ENCODE results near the gene GYPE.
"Not testable (repeated sequence)": the region's sequence is repeated elsewhere in the genome, so short reads cannot be mapped to it uniquely, and the experiment has no call there.

Gene GYPE

GRCh38 chr4:143905440-143905839 is at the start of gene GYPE:
GYPE (minus strand) TSS chr4:143905559; CDS start chr4:143905507, 52 bp downstream.
- H3K36me3 Mint-ChIP-seq (ENCODE audit: low read depth); H3K27ac Mint-ChIP-seq; intact Hi-C loops (cut with micrococcal nuclease); H3K4me1 Mint-ChIP-seq (ENCODE audit: low read depth); H3K27me3 Mint-ChIP-seq; H3K4me3 Mint-ChIP-seq; H3K9me3 Mint-ChIP-seq: not testable (repeated sequence)

GRCh38 chr4:143951458-143951972 is 46.2 kb upstream of the GYPE start:
- H3K4me3 Mint-ChIP-seq; H3K36me3 Mint-ChIP-seq (ENCODE audit: low read depth); H3K27ac Mint-ChIP-seq; H3K4me1 Mint-ChIP-seq (ENCODE audit: low read depth); H3K27me3 Mint-ChIP-seq; intact Hi-C loops (cut with micrococcal nuclease): not testable (repeated sequence)
- H3K9me3 Mint-ChIP-seq, result peaks cover 24% of the 10 kb centered on the region

GRCh38 chr4:143950967-143951366 is 45.6 kb upstream of the GYPE start:
- H3K4me1 Mint-ChIP-seq (ENCODE audit: low read depth); intact Hi-C loops (cut with micrococcal nuclease); H3K4me3 Mint-ChIP-seq; H3K36me3 Mint-ChIP-seq (ENCODE audit: low read depth); H3K27ac Mint-ChIP-seq; H3K27me3 Mint-ChIP-seq: not testable (repeated sequence)
- peaks cover 24% of the 10 kb centered on the region for H3K9me3 Mint-ChIP-seq

DNA sequence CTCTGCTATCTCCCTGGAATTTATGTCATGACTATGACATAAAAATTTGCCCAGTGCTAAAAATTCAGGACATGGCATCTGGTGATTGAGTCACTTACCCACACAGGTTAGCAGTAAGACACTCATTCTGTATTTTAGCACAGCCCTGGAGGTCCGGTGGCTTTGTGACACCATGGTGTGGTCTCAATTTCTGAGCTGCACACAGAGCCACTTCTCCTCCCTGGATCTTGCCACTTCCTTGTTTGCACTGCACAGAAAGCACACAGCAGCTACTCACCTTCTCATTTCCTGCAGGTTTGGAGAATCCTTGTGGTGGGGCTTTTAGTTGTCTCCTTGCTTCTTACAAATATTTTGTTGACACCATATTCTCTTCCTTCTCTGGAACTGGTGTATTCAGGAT is 44.8 kb upstream of the GYPE start:
- H3K36me3 Mint-ChIP-seq (ENCODE audit: low read depth); H3K27me3 Mint-ChIP-seq; H3K4me3 Mint-ChIP-seq; H3K27ac Mint-ChIP-seq; intact Hi-C loops (cut with micrococcal nuclease); H3K4me1 Mint-ChIP-seq (ENCODE audit: low read depth): not testable (repeated sequence)
- H3K9me3 Mint-ChIP-seq, result peaks cover 24% of the 10 kb centered on the region

DNA sequence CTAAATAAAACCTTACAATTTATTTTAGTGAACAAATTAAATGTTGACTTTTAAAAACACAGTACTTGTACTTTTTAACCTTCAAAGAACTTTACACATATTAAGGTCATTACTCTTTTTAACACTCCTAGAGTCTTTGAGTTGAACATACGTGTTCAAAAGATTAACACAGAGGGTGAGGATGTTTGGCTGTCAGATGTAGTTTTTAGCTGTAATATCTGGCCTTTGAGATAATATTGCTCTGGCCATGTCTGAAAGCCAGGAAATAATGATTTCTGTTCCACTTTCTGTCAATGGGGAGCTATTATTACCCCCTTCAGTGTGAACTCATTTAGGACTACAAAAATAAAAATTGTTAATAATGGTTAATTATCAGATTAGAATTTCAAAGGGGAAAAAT is 42.1 kb upstream of the GYPE start:
- H3K36me3 Mint-ChIP-seq (ENCODE audit: low read depth); intact Hi-C loops (cut with micrococcal nuclease); H3K4me1 Mint-ChIP-seq (ENCODE audit: low read depth); H3K27ac Mint-ChIP-seq; H3K4me3 Mint-ChIP-seq; H3K27me3 Mint-ChIP-seq: not testable (repeated sequence)
- H3K9me3 Mint-ChIP-seq, result peaks cover 14% of the 10 kb centered on the region

DNA sequence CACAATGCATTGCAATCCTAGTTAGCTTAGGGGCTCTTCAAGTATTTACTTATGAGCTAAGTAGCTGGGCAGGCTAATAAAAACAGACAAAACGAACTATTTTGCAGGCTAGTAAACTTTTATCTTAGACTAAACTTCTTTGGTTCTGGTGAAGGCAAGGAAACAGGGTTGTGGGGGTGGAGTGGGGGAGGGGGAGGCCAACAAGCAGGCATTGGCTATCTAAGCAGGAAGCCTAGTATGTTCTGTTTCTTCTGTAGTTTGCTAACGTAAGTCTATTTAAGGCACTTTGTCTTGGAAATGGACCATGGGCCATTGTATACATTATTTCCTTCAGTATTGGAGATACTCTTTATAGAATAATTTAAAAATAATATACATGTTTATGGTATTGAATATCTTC is 35.3 kb upstream of the GYPE start:
- H3K9me3 Mint-ChIP-seq; H3K27ac Mint-ChIP-seq; H3K27me3 Mint-ChIP-seq; intact Hi-C loops (cut with micrococcal nuclease); H3K36me3 Mint-ChIP-seq (ENCODE audit: low read depth); H3K4me3 Mint-ChIP-seq; H3K4me1 Mint-ChIP-seq (ENCODE audit: low read depth): not testable (repeated sequence)

DNA sequence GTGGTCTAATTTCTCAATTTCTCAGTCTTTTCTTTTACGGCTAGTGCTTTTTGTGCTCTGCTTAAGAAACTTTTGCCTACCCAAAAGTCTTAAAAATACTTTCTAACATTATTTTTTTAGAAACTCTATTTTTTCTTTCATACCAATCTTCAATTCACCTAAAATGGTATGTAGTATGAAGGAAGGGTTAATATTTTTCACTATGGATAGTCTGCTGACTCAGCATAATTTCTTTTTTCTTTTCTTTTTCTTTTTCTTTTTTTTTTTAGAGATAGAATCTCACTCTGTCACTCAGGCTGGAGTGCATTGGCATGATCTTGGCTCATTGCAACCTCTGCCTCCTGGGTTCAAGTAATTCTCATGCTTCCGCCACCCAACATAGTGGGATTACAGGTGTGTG is 34.2 kb upstream of the GYPE start:
- H3K27me3 Mint-ChIP-seq, result no peaks in the 10 kb centered on the region
- H3K36me3 Mint-ChIP-seq (ENCODE audit: low read depth), result no peaks in the 10 kb centered on the region
- no peak overlapping the region for H3K27ac Mint-ChIP-seq
- intact Hi-C loops (cut with micrococcal nuclease), result no loop called here
- no peaks in the 10 kb centered on the region for H3K9me3 Mint-ChIP-seq
- no peaks in the 10 kb centered on the region for H3K4me1 Mint-ChIP-seq (ENCODE audit: low read depth)
- H3K4me3 Mint-ChIP-seq, result no peak overlapping the region

DNA sequence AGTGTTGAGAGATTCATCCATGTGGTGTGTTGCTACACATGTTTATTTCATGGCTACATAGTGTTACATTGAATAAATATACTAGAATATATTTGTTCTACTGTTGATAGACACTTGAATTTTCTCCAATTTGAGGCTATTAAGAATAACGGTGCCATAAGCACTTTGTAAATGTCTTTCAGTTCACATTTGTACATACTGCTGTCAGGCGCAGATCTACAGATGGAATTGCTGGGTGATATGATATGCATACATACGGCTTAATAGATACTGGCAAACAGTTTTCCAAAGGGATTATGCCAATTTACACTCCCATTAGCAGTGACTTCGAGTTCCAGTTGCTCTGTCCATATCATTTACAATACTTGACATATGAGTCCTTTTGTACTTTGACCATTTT is 33.5 kb upstream of the GYPE start:
- intact Hi-C loops (cut with micrococcal nuclease); H3K36me3 Mint-ChIP-seq (ENCODE audit: low read depth); H3K27me3 Mint-ChIP-seq: not testable (repeated sequence)

GRCh38 chr4:143921181-143921580 is 15.8 kb upstream of the GYPE start:
- intact Hi-C loops (cut with micrococcal nuclease), result no loop called here
- H3K4me3 Mint-ChIP-seq, result no peak overlapping the region
- no peak overlapping the region for H3K27ac Mint-ChIP-seq
- no peaks in the 10 kb centered on the region for H3K27me3 Mint-ChIP-seq
- no peaks in the 10 kb centered on the region for H3K36me3 Mint-ChIP-seq (ENCODE audit: low read depth)
- H3K4me1 Mint-ChIP-seq (ENCODE audit: low read depth), result peaks cover 15% of the 10 kb centered on the region
- H3K9me3 Mint-ChIP-seq, result no peaks in the 10 kb centered on the region

More for the DNA sequence above, 33.5 kb upstream of the GYPE start:
- H3K27ac Mint-ChIP-seq; H3K9me3 Mint-ChIP-seq; H3K4me1 Mint-ChIP-seq (ENCODE audit: low read depth); H3K4me3 Mint-ChIP-seq: not testable (repeated sequence)

- H3K27ac Mint-ChIP-seq; H3K4me3 Mint-ChIP-seq; intact Hi-C loops (cut with micrococcal nuclease); H3K36me3 Mint-ChIP-seq (ENCODE audit: low read depth); H3K9me3 Mint-ChIP-seq; H3K27me3 Mint-ChIP-seq: not testable (repeated sequence)
- peaks cover 10% of the 10 kb centered on the region for H3K4me1 Mint-ChIP-seq (ENCODE audit: low read depth)
Observed at GRCh38 chr4:143916485-143916884, 11.1 kb upstream of the GYPE start.

DNA sequence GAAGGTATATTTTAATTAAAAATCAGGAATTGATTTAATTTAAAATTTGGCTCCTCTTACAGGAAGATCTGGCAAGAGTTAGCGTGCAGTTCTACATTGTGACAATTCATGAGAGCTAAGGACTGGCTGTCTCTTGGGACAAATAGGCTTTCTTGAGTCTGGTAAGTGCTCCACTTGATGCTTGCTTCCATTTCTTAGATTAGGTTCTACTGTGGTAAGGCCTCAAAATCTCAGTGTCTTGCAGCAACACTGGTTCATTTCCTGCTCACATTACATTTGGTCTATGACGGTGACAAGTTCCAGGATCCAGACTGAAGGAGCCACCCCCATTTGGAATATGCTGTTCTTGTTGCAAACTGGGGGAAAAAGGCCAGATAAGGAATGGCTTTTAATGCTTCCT is 7.1 kb upstream of the GYPE start:
- H3K4me3 Mint-ChIP-seq; H3K4me1 Mint-ChIP-seq (ENCODE audit: low read depth); H3K9me3 Mint-ChIP-seq; H3K36me3 Mint-ChIP-seq (ENCODE audit: low read depth); intact Hi-C loops (cut with micrococcal nuclease); H3K27me3 Mint-ChIP-seq: not testable (repeated sequence)
- peak overlapping the region; percentile 13 for H3K27ac Mint-ChIP-seq

DNA sequence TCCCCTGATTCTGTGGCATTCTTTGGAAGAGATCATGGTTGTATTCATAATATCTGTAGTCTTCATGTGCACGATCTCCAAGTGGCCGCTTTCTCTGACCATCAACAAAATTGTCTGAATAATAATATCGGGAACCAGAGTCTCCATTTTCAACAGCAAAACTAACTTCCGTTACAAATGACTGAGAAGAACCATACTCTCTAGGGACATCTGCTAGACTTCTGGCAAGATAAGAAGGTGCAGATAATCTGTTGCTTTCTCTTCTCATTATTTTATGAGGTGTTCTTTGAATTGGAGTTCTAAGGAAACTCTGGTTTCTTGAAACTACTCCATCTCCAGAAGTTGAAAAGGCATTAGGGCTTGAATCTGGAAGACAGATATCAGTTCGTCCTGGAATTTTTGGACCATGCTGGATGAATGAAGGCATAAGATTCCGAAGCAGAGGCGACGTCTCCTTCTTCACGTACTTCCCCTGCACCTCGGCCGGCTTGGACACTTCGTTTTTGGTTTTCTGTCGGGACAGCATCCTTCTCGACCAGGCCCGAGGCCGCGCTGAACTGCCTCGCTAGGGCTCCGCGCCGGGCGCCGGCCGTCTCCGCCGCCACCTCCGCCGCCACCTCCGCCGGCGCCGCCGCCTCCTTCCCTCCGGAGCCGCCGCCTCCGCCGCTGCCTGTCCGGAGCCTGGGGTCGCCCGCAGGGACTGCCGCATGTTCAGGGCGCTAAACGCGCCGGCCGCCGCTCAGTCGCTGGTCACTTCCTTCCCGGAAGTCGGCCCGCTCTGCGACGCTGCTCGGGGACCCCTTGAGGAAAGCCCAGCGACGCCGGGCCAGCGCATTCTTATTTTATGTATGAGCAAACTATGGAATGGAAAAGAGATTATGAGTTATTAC is 6.4 kb upstream of the GYPE start:
- H3K27me3 Mint-ChIP-seq; H3K36me3 Mint-ChIP-seq (ENCODE audit: low read depth); H3K4me1 Mint-ChIP-seq (ENCODE audit: low read depth); H3K9me3 Mint-ChIP-seq; intact Hi-C loops (cut with micrococcal nuclease): not testable (repeated sequence)
- Mint-ChIP-seq H3K27ac (peak overlapping the region; percentile 13), H3K4me3 (peak overlapping the region; percentile 64)

- H3K9me3 Mint-ChIP-seq; H3K4me1 Mint-ChIP-seq (ENCODE audit: low read depth); H3K27me3 Mint-ChIP-seq; intact Hi-C loops (cut with micrococcal nuclease); H3K4me3 Mint-ChIP-seq; H3K27ac Mint-ChIP-seq; H3K36me3 Mint-ChIP-seq (ENCODE audit: low read depth): not testable (repeated sequence)
Observed at GRCh38 chr4:143910906-143911305, 5.5 kb upstream of the GYPE start.

GRCh38 chr4:143907811-143908210 is 2.5 kb upstream of the GYPE start:
- H3K36me3 Mint-ChIP-seq (ENCODE audit: low read depth); intact Hi-C loops (cut with micrococcal nuclease): not testable (repeated sequence)

GRCh38 chr4:143904431-143904830 is 928 bp downstream of the GYPE start:
- H3K36me3 Mint-ChIP-seq (ENCODE audit: low read depth); H3K4me3 Mint-ChIP-seq; intact Hi-C loops (cut with micrococcal nuclease); H3K9me3 Mint-ChIP-seq; H3K27me3 Mint-ChIP-seq; H3K4me1 Mint-ChIP-seq (ENCODE audit: low read depth); H3K27ac Mint-ChIP-seq: not testable (repeated sequence)

More at GRCh38 chr4:143907811-143908210, 2.5 kb upstream of the GYPE start:
- H3K27ac Mint-ChIP-seq; H3K4me3 Mint-ChIP-seq; H3K27me3 Mint-ChIP-seq; H3K9me3 Mint-ChIP-seq; H3K4me1 Mint-ChIP-seq (ENCODE audit: low read depth): not testable (repeated sequence)
